SK-MEL-5 (cell line): ENCODE measurements around the gene COQ9. TPM values are rescaled to one million over a fixed set of nuclear protein-coding genes. Genes with fewer than 3 reads are reported as not detected.
"Not testable (repeated sequence)": the region's sequence is repeated elsewhere in the genome, so short reads cannot be mapped to it uniquely, and the experiment has no call there.

ENCODE experiments used
- DNase-seq: peaks from one replicate; pipeline ENCODE4 v3.0.0-alpha.2; 2016; ENCODE audit warnings: low read depth, low spot score
- in situ Hi-C: cut with HindIII; loops from 2 replicates; pipeline ENCODE4 v1.10.0; 2016; ENCODE audit warnings: low sequenced_read_pairs, high pct_unique_total_duplicates, low pct_unique_long_range_greater_than_20kb
- total RNA-seq: library from RNA; depleted of rRNA; stranded (reverse); fragments of >200 nt; shearing (Covaris generic); gene quantifications from 2 replicates; pipeline ENCODE4 v1.2.3, GENCODE V29; 2014

Gene COQ9
- total RNA-seq, 1 experiment from 2014 or later: 70.7 TPM

- in situ Hi-C loops: no loop called here
- peak; percentile 83 for DNase-seq
These were observed 25.0 kb upstream of the COQ9 start for GRCh38 chr16:57422026-57422944.

- DNase-seq: no peak
- in situ Hi-C loops: no loop called here
These were observed 24.1 kb upstream of the COQ9 start for GRCh38 chr16:57423152-57423551.

DNA sequence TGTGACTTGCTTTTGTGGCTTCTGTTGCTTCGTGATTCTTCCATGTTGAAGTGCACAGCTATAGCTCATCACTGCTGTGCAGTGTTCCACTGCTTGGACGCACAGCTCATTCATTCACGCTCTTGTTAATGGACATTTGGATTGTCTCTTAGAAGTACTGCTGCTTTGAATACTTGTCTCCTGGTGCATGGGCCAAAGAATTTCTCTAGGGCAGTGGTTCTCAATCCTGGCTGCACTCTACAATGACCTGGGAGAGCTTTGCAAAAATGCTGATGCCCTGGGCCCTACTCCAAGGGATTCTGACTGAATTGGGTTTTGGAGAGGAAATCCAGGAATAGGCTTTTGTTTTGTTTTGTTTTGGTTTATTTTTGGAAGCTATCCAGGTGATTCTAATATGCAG, 22.7 kb upstream of the COQ9 start:
- DNase-seq: no peak
- in situ Hi-C loops: no loop called here

DNA sequence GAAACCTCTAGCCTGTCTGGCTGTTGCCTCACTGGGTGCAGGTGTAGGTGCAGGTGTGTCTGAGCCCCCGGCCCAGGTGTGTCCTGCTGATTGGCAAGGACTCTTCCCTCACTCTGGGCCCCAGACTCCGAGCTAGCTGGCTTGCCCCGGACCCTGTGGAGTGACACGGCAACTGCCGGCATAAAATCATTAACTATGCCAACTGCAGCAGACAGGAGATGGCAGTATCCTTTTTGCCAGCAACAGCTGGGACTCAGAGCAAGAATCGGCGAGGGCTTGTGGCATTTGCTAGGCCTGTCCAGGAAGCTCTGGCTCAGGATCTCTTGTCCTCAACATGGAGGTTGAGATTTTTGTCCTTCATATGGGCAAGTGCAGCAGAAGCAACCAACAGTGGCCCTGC, 20.9 kb upstream of the COQ9 start:
- DNase-seq: no peak
- in situ Hi-C loops: no loop called here

DNA sequence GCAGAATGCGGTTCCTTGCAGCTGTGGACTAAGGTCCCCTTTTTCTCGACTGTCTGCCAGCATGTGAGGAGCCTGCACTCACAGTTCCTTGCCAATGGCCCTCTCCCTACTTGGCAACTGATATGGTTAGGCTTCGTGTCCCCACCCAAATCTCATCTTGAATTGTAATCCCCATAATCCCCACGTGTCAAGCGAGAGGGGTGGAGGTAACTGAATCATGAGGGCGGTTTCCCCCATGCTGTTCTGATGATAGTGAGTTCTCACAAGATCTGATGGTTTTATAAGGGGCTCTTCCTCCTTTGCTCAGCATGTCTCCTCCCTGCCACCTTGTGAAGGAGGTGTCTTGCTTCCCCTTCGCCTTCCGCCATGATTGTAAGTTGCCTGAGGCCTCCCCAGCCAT, 20.0 kb upstream of the COQ9 start:
- in situ Hi-C loops: no loop called here
- no peak for DNase-seq

GRCh38 chr16:57427824-57428223, 19.5 kb upstream of the COQ9 start:
- in situ Hi-C loops: no loop called here
- DNase-seq: no peak

- in situ Hi-C loops: no loop called here
- no peak for DNase-seq
These were observed 16.3 kb upstream of the COQ9 start for GRCh38 chr16:57430955-57431354.

- in situ Hi-C loops: no loop called here
- no peak for DNase-seq
These were observed 14.8 kb upstream of the COQ9 start for GRCh38 chr16:57432505-57432904.

DNA sequence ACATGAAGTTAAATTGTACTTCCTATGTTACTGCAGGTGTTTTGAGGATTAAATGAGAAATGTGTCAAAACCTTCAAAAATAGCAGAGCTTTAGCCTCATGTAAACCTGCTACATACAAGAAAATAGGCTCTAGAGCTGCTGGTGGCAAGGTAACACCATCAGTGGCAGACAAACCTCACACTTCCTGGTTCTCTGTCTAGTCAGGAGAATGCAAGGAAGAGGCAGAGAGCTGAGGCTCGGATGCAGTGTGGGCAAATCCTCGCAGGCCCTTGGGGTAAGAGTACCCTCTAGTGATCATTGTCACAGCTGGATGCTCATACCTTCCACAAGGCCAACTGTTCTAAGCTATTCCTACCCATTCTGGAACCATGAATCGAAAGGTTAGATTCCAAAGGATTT, 14.3 kb upstream of the COQ9 start:
- in situ Hi-C loops: no loop called here
- no peak for DNase-seq

DNA sequence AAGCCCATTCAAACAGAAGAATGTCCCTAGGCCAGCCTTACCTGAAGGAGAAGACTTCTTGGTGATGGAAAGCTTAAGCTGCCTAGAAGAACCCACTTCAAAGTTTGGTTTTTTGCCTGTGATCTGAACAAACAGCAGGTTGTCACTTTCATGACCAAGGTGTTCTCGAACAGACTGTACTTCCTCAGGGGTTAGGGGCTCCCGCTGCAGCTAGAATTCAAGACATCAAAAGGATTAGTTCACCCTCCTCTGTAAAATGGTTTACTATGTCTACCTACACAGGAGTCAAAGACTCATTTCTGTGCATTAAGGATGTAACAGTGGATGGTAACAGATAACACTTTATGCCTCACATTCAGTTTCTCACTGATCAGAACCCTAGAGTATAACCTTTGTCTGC, 13.3 kb upstream of the COQ9 start:
- DNase-seq: no peak
- in situ Hi-C loops: no loop called here

GRCh38 chr16:57435838-57436237, 11.4 kb upstream of the COQ9 start:
- in situ Hi-C loops: no loop called here

GRCh38 chr16:57439947-57440346, 7.3 kb upstream of the COQ9 start:
- in situ Hi-C loops, DNase-seq: not testable (repeated sequence)

More at GRCh38 chr16:57435838-57436237, 11.4 kb upstream of the COQ9 start:
- no peak for DNase-seq

GRCh38 chr16:57440551-57440950, 6.7 kb upstream of the COQ9 start:
- in situ Hi-C loops: not testable (repeated sequence)

GRCh38 chr16:57444711-57445110, 2.6 kb upstream of the COQ9 start:
- DNase-seq: no peak
- in situ Hi-C loops: no loop called here

More at GRCh38 chr16:57440551-57440950, 6.7 kb upstream of the COQ9 start:
- DNase-seq: not testable (repeated sequence)

GRCh38 chr16:57445510-57445909, 1.8 kb upstream of the COQ9 start:
- no peak for DNase-seq
- in situ Hi-C loops: no loop called here

- in situ Hi-C loops: no loop called here
- peak; percentile 37 for DNase-seq
These were observed 621 bp upstream of the COQ9 start for GRCh38 chr16:57446531-57447185.

- DNase-seq: no peak
- in situ Hi-C loops: no loop called here
These were observed 4.7 kb downstream of the COQ9 start for GRCh38 chr16:57452021-57452420.

DNA sequence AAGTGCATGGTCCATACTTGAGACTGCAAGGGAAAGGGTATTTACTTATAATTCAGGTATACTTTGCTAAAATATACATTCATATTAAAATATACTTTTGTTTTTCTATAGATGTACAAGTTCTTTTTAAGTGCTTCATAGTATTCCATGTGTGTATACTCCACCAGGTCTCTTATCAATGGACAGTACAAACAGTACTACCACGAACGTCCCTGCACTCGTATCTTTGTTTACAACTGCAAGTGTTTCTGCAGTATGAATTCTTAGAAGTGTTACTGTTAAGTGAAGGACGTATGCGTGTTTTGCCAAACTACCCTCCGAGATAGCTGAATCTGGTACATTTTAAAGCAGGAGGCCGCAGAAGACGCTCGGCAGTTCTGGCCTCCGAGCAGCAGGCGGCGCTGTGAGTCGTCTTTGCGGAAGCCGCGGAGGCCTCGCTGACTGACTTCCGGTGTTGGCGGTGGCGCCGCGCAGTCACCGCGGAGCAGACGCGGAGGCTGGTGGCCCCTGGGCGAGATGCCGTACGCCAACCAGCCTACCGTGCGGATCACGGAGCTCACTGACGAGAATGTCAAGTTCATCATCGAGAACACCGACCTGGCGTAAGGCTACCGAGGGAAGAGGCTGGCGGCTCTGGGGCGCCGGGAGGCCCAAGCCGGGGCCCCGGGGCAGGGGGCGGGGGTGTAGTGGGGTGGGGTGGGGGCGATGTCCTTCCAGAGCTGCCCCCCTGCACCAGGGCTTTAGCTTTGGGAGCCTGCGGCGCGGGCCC, 15.1 kb downstream of the COQ9 start, which contains the start of gene POLR2C:
TSS of gene POLR2C (plus strand) at position 471 of the 769 bp plus-strand sequence. CDS start at position 517, 46 bp downstream.
- in situ Hi-C loops: no loop called here
- DNase-seq: peak; percentile 78
